ENCODE results near the gene PDLIM5.
"Not testable (repeated sequence)": the region's sequence is repeated elsewhere in the genome, so short reads cannot be mapped to it uniquely, and the experiment has no call there.

Gene PDLIM5

DNA sequence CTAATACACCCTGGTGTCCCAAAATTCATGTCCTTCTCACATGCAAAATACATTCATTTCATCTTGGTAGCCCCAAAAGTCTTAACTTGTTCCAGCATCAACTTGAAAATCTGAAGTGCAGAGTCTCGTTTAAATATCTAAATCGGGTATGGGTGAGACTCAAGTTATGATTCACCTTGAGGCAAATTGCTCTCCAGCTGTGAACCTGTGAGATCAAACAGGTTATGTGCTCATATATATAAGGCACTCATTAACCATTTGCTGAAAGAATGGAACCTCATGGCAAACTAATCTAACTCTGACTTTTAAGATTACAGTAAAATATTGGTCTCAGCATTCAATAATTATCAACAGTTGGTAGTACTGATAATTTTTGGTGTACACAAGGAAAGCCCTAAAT lies 55.5 kb downstream of the PDLIM5 start:
- Histone ChIP-seq H3K27me3 (replicated peaks; ENCODE audit: control insufficient read depth, insufficient read depth, low read length) (no peaks in the 10 kb centered on the region), H3K36me3 (ENCODE audit: control insufficient read depth, insufficient read depth, low read length) (no peaks in the 10 kb centered on the region), H3K4me3 (replicated peaks; ENCODE audit: low read depth, low read length) (no peak overlapping the region)
- DNase-seq (ENCODE audit: extremely low read depth, insufficient read length): no peak
- TF ChIP-seq, protein P1, sequence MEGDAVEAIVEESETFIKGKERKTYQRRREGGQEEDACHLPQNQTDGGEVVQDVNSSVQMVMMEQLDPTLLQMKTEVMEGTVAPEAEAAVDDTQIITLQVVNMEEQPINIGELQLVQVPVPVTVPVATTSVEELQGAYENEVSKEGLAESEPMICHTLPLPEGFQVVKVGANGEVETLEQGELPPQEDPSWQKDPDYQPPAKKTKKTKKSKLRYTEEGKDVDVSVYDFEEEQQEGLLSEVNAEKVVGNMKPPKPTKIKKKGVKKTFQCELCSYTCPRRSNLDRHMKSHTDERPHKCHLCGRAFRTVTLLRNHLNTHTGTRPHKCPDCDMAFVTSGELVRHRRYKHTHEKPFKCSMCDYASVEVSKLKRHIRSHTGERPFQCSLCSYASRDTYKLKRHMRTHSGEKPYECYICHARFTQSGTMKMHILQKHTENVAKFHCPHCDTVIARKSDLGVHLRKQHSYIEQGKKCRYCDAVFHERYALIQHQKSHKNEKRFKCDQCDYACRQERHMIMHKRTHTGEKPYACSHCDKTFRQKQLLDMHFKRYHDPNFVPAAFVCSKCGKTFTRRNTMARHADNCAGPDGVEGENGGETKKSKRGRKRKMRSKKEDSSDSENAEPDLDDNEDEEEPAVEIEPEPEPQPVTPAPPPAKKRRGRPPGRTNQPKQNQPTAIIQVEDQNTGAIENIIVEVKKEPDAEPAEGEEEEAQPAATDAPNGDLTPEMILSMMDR (IDR thresholded peaks at IDR 0.05; ENCODE audit: insufficient read depth, low read length, poor library complexity, severe bottlenecking): no peak

DNA sequence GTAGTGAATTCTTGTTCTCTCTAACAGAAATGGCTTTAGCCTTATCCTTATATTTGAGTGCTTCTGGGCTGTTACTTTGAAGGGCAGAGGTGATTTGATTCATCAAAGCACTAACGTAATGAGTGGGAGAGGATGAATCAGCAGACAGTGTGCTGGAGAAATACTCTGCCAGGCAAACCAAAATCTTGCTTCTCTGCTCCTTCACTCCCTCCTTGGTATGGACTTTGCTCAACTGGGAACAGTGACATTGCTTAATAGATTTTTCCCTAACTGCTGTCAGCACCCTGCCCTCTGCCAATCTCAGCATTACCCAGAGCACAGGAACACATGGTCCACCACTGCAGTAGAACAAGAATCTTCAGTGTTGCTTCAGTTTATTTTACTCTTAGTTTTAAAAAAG lies 56.0 kb downstream of the PDLIM5 start:
- no peak overlapping the region for H3K4me3 ChIP-seq (replicated peaks; ENCODE audit: low read depth, low read length)
- no peaks in the 10 kb centered on the region for H3K27me3 ChIP-seq (replicated peaks; ENCODE audit: control insufficient read depth, insufficient read depth, low read length)
- no peaks in the 10 kb centered on the region for H3K36me3 ChIP-seq (ENCODE audit: control insufficient read depth, insufficient read depth, low read length)
- DNase-seq (ENCODE audit: extremely low read depth, insufficient read length): no peak
- TF ChIP-seq, protein P1 (IDR thresholded peaks at IDR 0.05; ENCODE audit: insufficient read depth, low read length, poor library complexity, severe bottlenecking): no peak

DNA sequence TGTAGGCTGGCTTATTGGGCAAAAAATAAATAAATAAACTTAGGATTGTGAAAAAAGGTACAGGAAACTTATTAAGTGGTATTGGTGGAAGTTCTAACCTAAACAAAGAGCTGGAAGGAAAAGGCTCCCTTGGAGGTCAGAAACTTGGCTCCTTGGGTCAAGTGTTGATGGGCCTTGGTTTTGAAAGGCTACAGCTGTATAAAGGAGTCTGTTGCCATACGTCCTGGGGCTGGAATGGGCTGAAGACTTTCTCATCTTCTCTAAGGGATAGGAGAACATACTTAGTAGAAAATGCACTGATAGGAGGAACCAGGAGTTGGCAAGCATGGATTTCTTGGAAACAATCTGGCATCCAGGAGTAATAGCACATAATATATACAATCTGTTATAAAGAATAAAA lies 56.6 kb downstream of the PDLIM5 start:
- no peak for DNase-seq (ENCODE audit: extremely low read depth, insufficient read length)
- H3K27me3 ChIP-seq (replicated peaks; ENCODE audit: control insufficient read depth, insufficient read depth, low read length): no peaks in the 10 kb centered on the region
- H3K36me3 ChIP-seq (ENCODE audit: control insufficient read depth, insufficient read depth, low read length): no peaks in the 10 kb centered on the region
- H3K4me3 ChIP-seq (replicated peaks; ENCODE audit: low read depth, low read length): no peak overlapping the region
- TF ChIP-seq, protein P1 (IDR thresholded peaks at IDR 0.05; ENCODE audit: insufficient read depth, low read length, poor library complexity, severe bottlenecking): no peak

DNA sequence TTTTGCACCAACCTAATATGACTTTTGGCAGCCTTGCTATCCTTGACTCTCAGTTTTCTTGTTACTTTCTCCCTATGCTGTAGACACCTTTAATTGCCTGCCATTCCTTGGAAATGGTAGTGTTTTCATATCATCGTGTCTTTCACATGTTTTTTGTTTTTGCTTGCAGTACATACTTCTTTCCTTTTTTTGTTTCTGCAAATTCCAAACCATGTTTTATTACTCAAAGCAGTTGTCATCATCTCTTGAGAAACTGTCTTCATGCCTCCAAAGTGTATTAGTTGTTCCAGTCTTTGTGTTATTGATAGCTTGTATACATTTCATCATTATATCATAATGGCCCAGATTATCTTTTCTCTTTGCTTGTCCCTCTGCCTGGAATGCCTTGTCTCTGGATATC lies 57.1 kb downstream of the PDLIM5 start:
- no peaks in the 10 kb centered on the region for H3K27me3 ChIP-seq (replicated peaks; ENCODE audit: control insufficient read depth, insufficient read depth, low read length)
- H3K4me3 ChIP-seq (replicated peaks; ENCODE audit: low read depth, low read length): no peak overlapping the region
- no peak for DNase-seq (ENCODE audit: extremely low read depth, insufficient read length)
- no peaks in the 10 kb centered on the region for H3K36me3 ChIP-seq (ENCODE audit: control insufficient read depth, insufficient read depth, low read length)
- TF ChIP-seq, protein P1 (IDR thresholded peaks at IDR 0.05; ENCODE audit: insufficient read depth, low read length, poor library complexity, severe bottlenecking): no peak

DNA sequence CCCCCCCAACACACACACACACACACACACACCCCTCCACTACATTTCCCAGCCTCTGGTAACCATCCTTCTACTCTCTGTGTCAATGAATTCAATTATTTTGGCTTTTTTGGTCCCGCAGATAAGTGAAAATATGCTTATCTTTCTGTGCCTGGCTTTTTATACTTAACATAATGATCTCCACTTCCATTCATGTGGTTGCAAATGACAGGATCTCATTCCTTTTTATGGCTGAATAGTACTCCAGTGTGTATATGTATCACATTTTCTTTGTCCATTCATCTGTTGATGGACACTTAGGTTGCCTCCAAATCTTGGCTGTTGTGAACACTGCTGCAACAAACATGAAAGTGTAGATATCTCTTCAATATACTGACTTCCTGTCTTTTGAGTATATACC lies 59.8 kb downstream of the PDLIM5 start:
- Histone ChIP-seq H3K4me3 (replicated peaks; ENCODE audit: low read depth, low read length) (no peak overlapping the region), H3K27me3 (replicated peaks; ENCODE audit: control insufficient read depth, insufficient read depth, low read length) (no peaks in the 10 kb centered on the region), H3K36me3 (ENCODE audit: control insufficient read depth, insufficient read depth, low read length) (no peaks in the 10 kb centered on the region)
- DNase-seq (ENCODE audit: extremely low read depth, insufficient read length): no peak
- TF ChIP-seq, protein P1 (IDR thresholded peaks at IDR 0.05; ENCODE audit: insufficient read depth, low read length, poor library complexity, severe bottlenecking): no peak

DNA sequence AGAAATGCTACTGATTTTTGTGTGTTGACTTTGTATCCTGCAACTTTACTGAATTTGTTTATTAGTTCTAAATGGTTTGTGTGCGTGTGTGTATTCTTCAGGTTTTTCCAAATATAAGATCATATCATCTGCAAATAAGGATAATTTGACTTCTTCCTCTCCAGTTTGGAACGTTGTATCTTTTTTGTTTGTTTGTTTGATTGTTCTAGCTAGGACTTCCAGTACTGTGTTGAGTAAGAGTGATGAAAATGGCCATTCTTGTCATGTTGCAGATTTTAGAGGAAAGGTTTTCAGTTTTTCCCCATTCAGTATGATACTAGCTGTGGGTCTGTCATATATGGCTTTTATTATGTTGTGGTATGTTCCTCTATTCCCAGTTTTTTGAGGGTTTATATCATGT lies 61.8 kb downstream of the PDLIM5 start:
- not testable (repeated sequence) for H3K36me3 ChIP-seq (ENCODE audit: control insufficient read depth, insufficient read depth, low read length); H3K27me3 ChIP-seq (replicated peaks; ENCODE audit: control insufficient read depth, insufficient read depth, low read length); DNase-seq (ENCODE audit: extremely low read depth, insufficient read length); H3K4me3 ChIP-seq (replicated peaks; ENCODE audit: low read depth, low read length)
